BJ (cell line): ENCODE measurements around the gene RGS10. TPM values are rescaled to one million over a fixed set of nuclear protein-coding genes. Genes with fewer than 3 reads are reported as not detected.

Source experiments
- CTCF ChIA-PET: fragments of 350-600 bp; formaldehyde crosslinking; extraction: SDS; loops from one replicate; lab custom pipeline; 2021; ENCODE audit warnings: antibody characterized with exemption, inconsistent platforms; lab: Yijun Ruan, JAX
- POLR2A ChIA-PET: fragments of 300-600 bp; sonication (Branson Sonifier 250); formaldehyde crosslinking; extraction: SDS; loops from one replicate; lab custom pipeline; 2021; ENCODE audit warnings: antibody characterized with exemption; lab: Charles Lee
- DNase-seq: peaks from one replicate; pipeline ENCODE4 v3.0.0-alpha.2; 2011; ENCODE audit warnings: low read depth
- H3K27me3 ChIP-seq: 2 replicates; pipeline ENCODE4 v1.6.0; 2011; ENCODE audit warnings: low read length; ENCODE audit not compliant: control insufficient read depth, insufficient read depth
- H3K36me3 ChIP-seq: 2 replicates; pipeline ENCODE4 v1.5.1; 2011; ENCODE audit warnings: low read length; ENCODE audit not compliant: control insufficient read depth, insufficient read depth
- H3K4me3 ChIP-seq: 2 replicates; pipeline ENCODE4 v1.5.1; 2011; ENCODE audit warnings: low read depth, mild to moderate bottlenecking, control low read depth, low read length
- CTCF ChIP-seq: IDR thresholded peaks from 2 replicates; pipeline ENCODE4 v1.5.1; 2011; ENCODE audit warnings: low read depth, mild to moderate bottlenecking, control low read depth, inconsistent platforms, low read length, moderate library complexity; ENCODE audit not compliant: insufficient read depth
- polyA plus RNA-seq: library from polyadenylated mRNA; depleted of rRNA; stranded (reverse); fragments of >200 nt; gene quantifications from 2 replicates; pipeline ENCODE4 v1.2.3, GENCODE V29; 2011

The RGS10 gene
- polyA plus RNA-seq, 1 experiment: 34.5 TPM

- CTCF ChIA-PET: no interaction called here
- no peak for DNase-seq
- H3K4me3 ChIP-seq: no peak overlapping the region
- POLR2A ChIA-PET: no interaction called here
- no peaks in the 10 kb centered on the region for H3K27me3 ChIP-seq
- H3K36me3 ChIP-seq: peaks cover 2% of the 10 kb centered on the region
- no peak for TF ChIP-seq CTCF
Observed at GRCh38 chr10:119496273-119496672, 46.2 kb downstream of the RGS10 start.

DNA sequence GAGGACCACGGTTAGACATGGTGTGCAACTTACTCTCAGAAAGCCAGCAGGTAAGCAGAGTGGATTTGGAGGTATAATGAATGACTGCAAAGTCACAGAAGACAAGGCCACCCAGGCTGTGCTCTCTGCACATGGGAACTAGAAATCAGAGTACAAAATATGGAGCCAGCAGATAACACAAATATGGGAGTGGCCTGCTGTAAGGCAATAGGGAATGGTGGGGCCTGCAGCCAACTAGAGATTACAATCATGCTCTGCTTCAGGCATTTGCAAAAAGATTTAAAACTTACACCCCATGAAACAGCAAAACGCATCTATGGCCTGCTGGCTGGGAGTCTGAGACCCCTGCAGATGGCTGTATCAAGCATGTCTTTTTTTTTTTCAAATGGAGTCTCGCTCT, 47.0 kb downstream of the RGS10 start:
- no peaks in the 10 kb centered on the region for H3K27me3 ChIP-seq
- H3K4me3 ChIP-seq: no peak overlapping the region
- POLR2A ChIA-PET: no interaction called here
- no peak for TF ChIP-seq CTCF
- peaks cover 2% of the 10 kb centered on the region for H3K36me3 ChIP-seq
- CTCF ChIA-PET: interaction anchor here (1.5 kb wide), 1 partner anchor 16 kb away, joined by 5 read pairs; no protein-coding TSS in a partner anchor
- DNase-seq: no peak

- Histone ChIP-seq H3K36me3 (peaks cover 2% of the 10 kb centered on the region), H3K27me3 (no peaks in the 10 kb centered on the region), H3K4me3 (no peak overlapping the region)
- ChIA-PET CTCF (interaction anchor here (0.9 to 1.5 kb wide), 3 partner anchors 16 to 291 kb away, joined by 4 to 5 read pairs (median 4); no protein-coding TSS in a partner anchor), POLR2A (no interaction called here)
- TF ChIP-seq CTCF: no peak
- DNase-seq: no peak
Observed at GRCh38 chr10:119495021-119495505, 47.5 kb downstream of the RGS10 start.

DNA sequence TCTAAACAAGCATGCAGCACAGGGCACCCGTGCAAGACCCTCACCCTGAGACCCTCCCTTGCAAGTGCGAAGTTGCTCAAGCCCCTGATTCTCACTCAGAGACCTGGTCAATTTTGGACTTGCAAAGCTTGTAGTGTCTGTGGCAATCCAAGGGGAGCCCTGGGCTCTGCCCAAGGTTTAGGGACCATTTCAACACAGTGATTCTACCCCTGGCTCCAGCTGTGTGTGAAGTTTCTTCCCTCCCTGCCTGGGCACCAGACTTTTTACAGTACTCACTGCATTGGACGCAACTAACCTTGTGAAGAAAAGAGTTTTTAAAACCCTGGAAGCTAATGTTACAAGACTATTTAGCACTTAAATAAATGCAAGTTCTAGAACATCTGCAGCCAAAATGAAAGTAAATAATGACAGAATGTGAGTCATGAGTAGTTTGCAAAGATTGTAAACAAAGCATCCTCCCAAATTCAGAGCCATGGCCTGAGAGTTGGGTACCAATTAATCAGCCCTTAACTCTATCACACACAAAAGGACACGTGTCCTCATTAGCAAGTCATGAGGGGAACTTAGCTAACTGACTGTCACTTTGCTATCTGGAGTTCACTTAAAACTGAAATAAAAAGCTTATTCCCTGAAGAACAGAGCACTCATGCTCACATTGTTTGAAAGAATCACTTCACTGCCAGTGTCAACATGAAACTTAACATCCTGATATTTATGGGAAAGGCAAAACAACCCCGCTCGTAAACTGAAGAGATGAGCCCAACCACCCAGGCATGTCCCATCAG, 48.1 kb downstream of the RGS10 start:
- TF ChIP-seq CTCF: no peak
- Histone ChIP-seq H3K36me3 (peaks cover 2% of the 10 kb centered on the region; the same call in 1 of the 2 replicates), H3K4me3 (no peak overlapping the region), H3K27me3 (no peaks in the 10 kb centered on the region)
- ChIA-PET CTCF (interaction anchor here (0.6 to 2.6 kb wide), 7 partner anchors 9 to 404 kb away, joined by 3 to 12 read pairs (median 4); no protein-coding TSS in a partner anchor), POLR2A (no interaction called here)
- DNase-seq: no peak

DNA sequence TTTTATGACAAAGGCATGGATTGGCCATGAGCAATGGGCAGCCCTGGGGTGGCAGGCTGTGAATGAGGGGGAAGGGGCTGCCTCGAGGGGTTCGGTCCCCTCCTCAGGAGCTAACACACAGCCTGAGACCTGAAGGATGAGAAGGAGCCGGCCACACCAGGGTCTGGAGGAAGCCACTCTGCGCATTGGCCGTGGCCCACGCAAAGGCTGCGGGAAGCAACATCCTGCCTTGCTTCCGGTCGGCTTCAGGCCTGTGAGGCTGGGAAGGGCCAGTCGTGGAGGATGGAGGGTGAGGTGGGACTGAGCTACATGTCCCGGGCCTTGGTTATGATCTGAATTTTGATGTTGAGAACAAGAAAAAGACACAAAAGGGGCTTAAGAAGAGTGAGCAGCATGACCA, 49.4 kb downstream of the RGS10 start:
- DNase-seq: no peak
- CTCF ChIA-PET: interaction anchor here (2.6 kb wide), 1 partner anchor 294 kb away, joined by 12 read pairs; no protein-coding TSS in a partner anchor
- TF ChIP-seq CTCF: no peak

More for the DNA sequence above, 49.4 kb downstream of the RGS10 start:
- no peak overlapping the region for H3K4me3 ChIP-seq
- H3K27me3 ChIP-seq: no peaks in the 10 kb centered on the region
- H3K36me3 ChIP-seq: no peaks in the 10 kb centered on the region
- POLR2A ChIA-PET: no interaction called here
